ENCODE measurements around the gene FGGY. TPM values are rescaled to one million over a fixed set of nuclear protein-coding genes. Genes with fewer than 3 reads are reported as not detected.

FGGY gene
- total RNA-seq, 1 donor from 2014 or later, result 12.6 TPM

GRCh38 chr1:59332983-59333382, 36.1 kb downstream of the FGGY start:
- peak overlapping the region; percentile 75 for H3K27ac Mint-ChIP-seq
- TF ChIP-seq CTCF (conservative IDR thresholded peaks at IDR 0.05), result no peak
- DNase-seq (ENCODE audit: extremely low spot score, unreplicated experiment), result no peak
- peaks cover 4% of the 10 kb centered on the region for H3K4me1 Mint-ChIP-seq (ENCODE audit: unreplicated experiment)
- no peaks in the 10 kb centered on the region for H3K9me3 Mint-ChIP-seq
- H3K36me3 Mint-ChIP-seq, result peaks cover 3% of the 10 kb centered on the region
- no peaks in the 10 kb centered on the region for H3K27me3 Mint-ChIP-seq
- H3K4me3 Mint-ChIP-seq, result no peak overlapping the region

- no peaks in the 10 kb centered on the region for H3K27me3 Mint-ChIP-seq
- H3K27ac Mint-ChIP-seq, result no peak overlapping the region
- TF ChIP-seq CTCF (conservative IDR thresholded peaks at IDR 0.05), result no peak
- H3K4me3 Mint-ChIP-seq, result no peak overlapping the region
- peaks cover 4% of the 10 kb centered on the region for H3K4me1 Mint-ChIP-seq (ENCODE audit: unreplicated experiment)
- peaks cover 4% of the 10 kb centered on the region for H3K36me3 Mint-ChIP-seq
- H3K9me3 Mint-ChIP-seq, result no peaks in the 10 kb centered on the region
- no peak for DNase-seq (ENCODE audit: extremely low spot score, unreplicated experiment)
These were observed 36.9 kb downstream of the FGGY start for GRCh38 chr1:59333626-59334277.

- no peak for TF ChIP-seq CTCF (conservative IDR thresholded peaks at IDR 0.05)
- H3K27ac Mint-ChIP-seq, result no peak overlapping the region
- DNase-seq (ENCODE audit: extremely low spot score, unreplicated experiment), result no peak
- no peaks in the 10 kb centered on the region for H3K9me3 Mint-ChIP-seq
- H3K36me3 Mint-ChIP-seq, result peaks cover 4% of the 10 kb centered on the region
- H3K27me3 Mint-ChIP-seq, result no peaks in the 10 kb centered on the region
- H3K4me3 Mint-ChIP-seq, result no peak overlapping the region
- no peaks in the 10 kb centered on the region for H3K4me1 Mint-ChIP-seq (ENCODE audit: unreplicated experiment)
These were observed 43.8 kb downstream of the FGGY start for GRCh38 chr1:59340411-59341307.

GRCh38 chr1:59342801-59343575, 46.1 kb downstream of the FGGY start:
- DNase-seq (ENCODE audit: extremely low spot score, unreplicated experiment), result no peak
- TF ChIP-seq CTCF (conservative IDR thresholded peaks at IDR 0.05), result no peak
- no peaks in the 10 kb centered on the region for H3K9me3 Mint-ChIP-seq
- no peak overlapping the region for H3K4me3 Mint-ChIP-seq
- H3K27ac Mint-ChIP-seq, result no peak overlapping the region
- peaks cover under 1% of the 10 kb centered on the region for H3K36me3 Mint-ChIP-seq
- no peaks in the 10 kb centered on the region for H3K4me1 Mint-ChIP-seq (ENCODE audit: unreplicated experiment)
- H3K27me3 Mint-ChIP-seq, result no peaks in the 10 kb centered on the region

GRCh38 chr1:59343576-59343840, 46.6 kb downstream of the FGGY start:
- H3K4me1 Mint-ChIP-seq (ENCODE audit: unreplicated experiment), result no peaks in the 10 kb centered on the region

More at GRCh38 chr1:59343576-59343840, 46.6 kb downstream of the FGGY start:
- TF ChIP-seq CTCF (conservative IDR thresholded peaks at IDR 0.05), result no peak
- H3K4me3 Mint-ChIP-seq, result no peak overlapping the region
- no peaks in the 10 kb centered on the region for H3K27me3 Mint-ChIP-seq
- H3K36me3 Mint-ChIP-seq, result no peaks in the 10 kb centered on the region
- no peak for DNase-seq (ENCODE audit: extremely low spot score, unreplicated experiment)
- no peak overlapping the region for H3K27ac Mint-ChIP-seq
- no peaks in the 10 kb centered on the region for H3K9me3 Mint-ChIP-seq

Measured in type B pancreatic cell (in vitro differentiated cells).